HG02852 (cell line): ENCODE results near the gene HMGCS2.
"Not testable (repeated sequence)": the region's sequence is repeated elsewhere in the genome, so short reads cannot be mapped to it uniquely, and the experiment has no call there.

Experiments
- ATAC-seq: cut with Tn5 transposase; IDR thresholded peaks from one replicate; pipeline ENCODE4 v1.9.1; 2021; ENCODE audit warnings: mild to moderate bottlenecking, moderate library complexity; ENCODE audit not compliant: unreplicated experiment

The HMGCS2 gene

GRCh38 chr1:119790451-119791198, 21.9 kb upstream of the HMGCS2 start:
- ATAC-seq = no peak

- ATAC-seq = no peak
These were observed 19.1 kb upstream of the HMGCS2 start for GRCh38 chr1:119787776-119788175.

- not testable (repeated sequence) for ATAC-seq
These were observed 17.9 kb upstream of the HMGCS2 start for GRCh38 chr1:119786473-119787050.

GRCh38 chr1:119786046-119786445, 17.3 kb upstream of the HMGCS2 start:
- not testable (repeated sequence) for ATAC-seq

GRCh38 chr1:119784191-119784781, 15.6 kb upstream of the HMGCS2 start:
- ATAC-seq = no peak

GRCh38 chr1:119783354-119784185, 14.9 kb upstream of the HMGCS2 start:
- ATAC-seq = no peak

- no peak for ATAC-seq
These were observed 14.1 kb upstream of the HMGCS2 start for GRCh38 chr1:119782631-119783325.

- ATAC-seq = no peak
These were observed 12.9 kb upstream of the HMGCS2 start for GRCh38 chr1:119781434-119782210.

GRCh38 chr1:119779869-119780356, 11.2 kb upstream of the HMGCS2 start:
- no peak for ATAC-seq

- no peak for ATAC-seq
These were observed 10.3 kb upstream of the HMGCS2 start for GRCh38 chr1:119778886-119779560.

GRCh38 chr1:119778359-119778758, 9.7 kb upstream of the HMGCS2 start:
- no peak for ATAC-seq

- ATAC-seq = no peak
These were observed 6.2 kb upstream of the HMGCS2 start for GRCh38 chr1:119774746-119775490.

GRCh38 chr1:119773711-119774241, 5.1 kb upstream of the HMGCS2 start:
- no peak for ATAC-seq

- no peak for ATAC-seq
These were observed 3.6 kb upstream of the HMGCS2 start for GRCh38 chr1:119772298-119772697.

GRCh38 chr1:119771770-119772169, 3.1 kb upstream of the HMGCS2 start:
- no peak for ATAC-seq

- no peak for ATAC-seq
These were observed 2.3 kb upstream of the HMGCS2 start for GRCh38 chr1:119771016-119771415.

GRCh38 chr1:119767486-119767885, 1.2 kb downstream of the HMGCS2 start:
- no peak for ATAC-seq

- no peak for ATAC-seq
These were observed 2.3 kb downstream of the HMGCS2 start for GRCh38 chr1:119766374-119766794.
